Measurements from ENCODE around the gene RHEX.

RHEX gene

DNA sequence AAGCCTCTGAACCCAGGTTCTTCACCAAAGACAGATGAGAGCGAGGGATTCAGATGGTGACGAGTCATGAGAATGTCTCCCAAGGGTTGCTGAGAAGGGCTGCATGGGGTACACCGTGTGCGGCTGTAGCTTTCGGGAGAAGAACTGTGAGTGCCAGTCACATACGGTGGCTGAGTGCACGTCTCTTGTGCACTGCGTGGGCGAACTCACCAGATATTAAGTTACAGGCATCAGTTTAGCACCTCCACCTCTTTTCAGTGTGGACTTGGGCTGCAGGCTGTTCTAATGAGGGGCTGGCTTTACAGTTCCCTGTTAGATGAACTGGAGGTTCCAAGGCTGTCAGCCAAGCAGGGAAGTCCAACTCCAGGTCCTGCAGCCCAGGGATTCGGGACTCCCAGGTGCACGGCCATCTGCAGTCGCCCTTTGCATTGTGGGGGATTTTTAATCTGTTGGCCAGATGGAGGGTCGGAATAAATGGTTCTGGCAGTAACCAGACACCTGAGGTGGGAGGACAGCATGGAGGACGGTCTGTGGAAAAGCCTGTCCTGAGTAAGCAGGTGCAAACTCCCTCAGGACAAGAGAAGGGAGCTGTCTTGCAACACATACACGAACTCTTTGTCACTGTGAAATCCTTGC lies 90.7 kb downstream of the RHEX start:
- in situ Hi-C loops (cut with MboI; ENCODE audit: low sequenced_read_pairs), result loop anchor here (25.0 kb wide), 1 partner anchor 294 kb away; no protein-coding TSS in a partner anchor

DNA sequence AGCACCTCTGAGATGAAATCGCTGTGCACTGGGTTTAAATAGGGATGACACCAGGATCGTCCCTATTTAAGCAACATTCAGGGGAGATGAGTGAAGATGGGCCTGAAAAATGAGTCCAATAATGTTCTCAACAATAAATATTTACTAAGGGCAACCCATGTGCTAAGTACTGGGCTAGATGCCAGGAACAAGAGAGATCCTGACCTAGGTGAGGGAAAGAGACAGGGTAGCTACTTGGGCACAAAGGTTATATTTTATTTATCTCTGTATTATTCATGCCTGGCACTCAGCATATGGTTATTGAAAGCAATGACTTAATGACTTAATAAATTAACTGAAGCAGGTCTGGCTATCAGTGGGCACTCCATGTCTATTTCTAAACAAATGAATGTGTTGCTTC lies 91.6 kb downstream of the RHEX start:
- in situ Hi-C loops (cut with MboI; ENCODE audit: low sequenced_read_pairs), result loop anchor here (25.0 kb wide), 1 partner anchor 293 kb away; no protein-coding TSS in a partner anchor

GRCh38 chr1:206145771-206146290 lies 92.9 kb downstream of the RHEX start:
- in situ Hi-C loops (cut with MboI; ENCODE audit: low sequenced_read_pairs), result loop anchor here (25.0 kb wide), 1 partner anchor 291 kb away; no protein-coding TSS in a partner anchor

All from HL-60/S4 treated with phorbol 12-myristate 13-acetate at 8.2 ng/mL for 4 days and 3 days (cell line).